Transverse colon (tissue), 4 donors: ENCODE data around the gene SDK1. TPM values are rescaled to one million over a fixed set of nuclear protein-coding genes. Genes with fewer than 3 reads are reported as not detected.

ENCODE experiments used
- DNase-seq: peaks from one replicate; pipeline ENCODE4 v3.0.0-alpha.2; 2019
- H3K27ac ChIP-seq, 4 donors: fragments of 200-600 bp; sonication (generic); 2 replicates each; pipeline ENCODE4 v1.5.1; 2016 to 2018; ENCODE audit warnings: inconsistent platforms in 4 of 4
- H3K27me3 ChIP-seq: fragments of 200-600 bp; sonication (generic); 2 replicates; pipeline ENCODE4 v1.5.1; 2017; ENCODE audit warnings: inconsistent platforms
- H3K36me3 ChIP-seq, 4 donors: fragments of 200-600 bp; sonication (generic); 2 replicates each; pipeline ENCODE4 v1.5.1; 2017 to 2019; ENCODE audit warnings: inconsistent platforms in 4 of 4
- H3K4me1 ChIP-seq, 4 donors: fragments of 200-600 bp; sonication (generic); 2 replicates each; pipeline ENCODE4 v1.5.1; 2017 to 2020; ENCODE audit warnings: inconsistent platforms in 4 of 4
- H3K4me3 ChIP-seq, 4 donors: fragments of 200-600 bp; sonication (generic); 1 replicate in 1 of 4; 2 replicates in 3 of 4; pipeline versions ENCODE4 v1.5.1 to v1.6.1; 2017 to 2019; ENCODE audit warnings: inconsistent platforms in 4 of 4
- H3K9me3 ChIP-seq, 2 donors: fragments of 200-600 bp; sonication (generic); 2 replicates each; pipeline ENCODE4 v1.5.1; 2017 to 2019; ENCODE audit warnings: inconsistent platforms in 2 of 2
- CTCF ChIP-seq, 5 experiments: fragments of 200-600 bp in 3 of 5; fragments of 450-650 bp in 2 of 5; sonication (generic) in 3 of 5; IDR thresholded peaks; 1 replicate in 2 of 5; 2 replicates in 3 of 5; pipeline ENCODE4 v1.5.1; 2016 to 2017; ENCODE audit warnings: antibody characterized with exemption in 5 of 5, inconsistent platforms in 3 of 5, mild to moderate bottlenecking in 2 of 5, moderate library complexity in 1 of 5
- EP300 ChIP-seq: sonication (generic); formaldehyde crosslinking; IDR thresholded peaks from one replicate; pipeline ENCODE4 v1.6.1; 2017; ENCODE audit warnings: antibody characterized with exemption, low read depth
- POLR2A ChIP-seq: fragments of 450-650 bp; IDR thresholded peaks from one replicate; pipeline ENCODE4 v1.6.1; 2016; ENCODE audit warnings: antibody characterized with exemption, mild to moderate bottlenecking, moderate library complexity
- POLR2AphosphoS5 ChIP-seq, 3 donors: sonication (generic); formaldehyde crosslinking; IDR thresholded peaks; one replicate each; pipeline ENCODE4 v1.6.1; 2016; ENCODE audit warnings: antibody characterized with exemption in 3 of 3
- WGBS, 2 donors: methylation state at CpG; one replicate each; pipeline ENCODE4 v1.1.5; 2018; ENCODE audit warnings: low coverage in 1 of 2; 5-methylcytosine and 5-hydroxymethylcytosine counted together
- in situ Hi-C, 4 donors: fragments of 200-750 bp; cut with MboI; loops; one replicate each; pipeline versions ENCODE4 v1.15.0 to v1.15.1; 2017; ENCODE audit warnings: low sequenced_read_pairs in 3 of 4, low pct_ligation_motif_present in 1 of 4, low pct_unique_long_range_greater_than_20kb in 1 of 4
- intact Hi-C: fragments of 100-400 bp; cut with DNase I; formaldehyde crosslinking; loops from one replicate; pipeline ENCODE4 v1.15.1; 2023; ENCODE audit warnings: low total_unique reads
- total RNA-seq, 4 donors: library from RNA; depleted of rRNA; stranded (reverse); fragments of >200 nt; gene quantifications; one replicate each; pipeline ENCODE4 v1.1.0, GENCODE V29; 2016

SDK1 gene
- total RNA-seq, 4 donors from 2014 or later = 4.0 to 8.6 (median 5.4) TPM

- H3K36me3 ChIP-seq = no peaks in the 10 kb centered on the region
- TF ChIP-seq CTCF (IDR thresholded peaks at IDR 0.05) = no peak
- TF ChIP-seq EP300 = no peak
- TF ChIP-seq POLR2AphosphoS5 (IDR thresholded peaks at IDR 0.05) = no peak
- TF ChIP-seq POLR2A = no peak
- H3K9me3 ChIP-seq = no peaks in the 10 kb centered on the region
- intact Hi-C loops = no loop called here
- no peak for DNase-seq
- H3K4me1 ChIP-seq = no peaks in the 10 kb centered on the region
- H3K27ac ChIP-seq = no peak overlapping the region
- 46 to 55% methylated on average over 7 to 10 of the region's 10 CpGs for WGBS, 2 donors
- in situ Hi-C loops = no loop called here
- no peaks in the 10 kb centered on the region for H3K27me3 ChIP-seq
- no peak overlapping the region for H3K4me3 ChIP-seq
These were observed 642.9 kb downstream of the SDK1 start for GRCh38 chr7:3943779-3944520.

GRCh38 chr7:3949242-3949640 lies 648.2 kb downstream of the SDK1 start:
- Histone ChIP-seq H3K27me3 (no peaks in the 10 kb centered on the region), H3K4me1 (no peaks in the 10 kb centered on the region), H3K36me3 (no peaks in the 10 kb centered on the region), H3K9me3 (no peaks in the 10 kb centered on the region), H3K27ac (no peak overlapping the region), H3K4me3 (no peak overlapping the region)
- DNase-seq = no peak
- in situ Hi-C loops (no loop called here), intact Hi-C loops (no loop called here)
- no peak for TF ChIP-seq POLR2A
- no peak for TF ChIP-seq CTCF (IDR thresholded peaks at IDR 0.05)
- no peak for TF ChIP-seq EP300
- no peak for TF ChIP-seq POLR2AphosphoS5 (IDR thresholded peaks at IDR 0.05)
- WGBS, 2 donors = 65 to 77% methylated on average over 14 to 16 of the region's 16 CpGs

- H3K27ac ChIP-seq = no peak overlapping the region
- intact Hi-C loops (no loop called here), in situ Hi-C loops (no loop called here)
- H3K9me3 ChIP-seq = no peaks in the 10 kb centered on the region
- DNase-seq = no peak
- no peak overlapping the region for H3K4me3 ChIP-seq
- no peak for TF ChIP-seq POLR2AphosphoS5 (IDR thresholded peaks at IDR 0.05)
- TF ChIP-seq CTCF (IDR thresholded peaks at IDR 0.05) = no peak
- no peak for TF ChIP-seq EP300
- no peak for TF ChIP-seq POLR2A
- no peaks in the 10 kb centered on the region for H3K4me1 ChIP-seq
- no peaks in the 10 kb centered on the region for H3K36me3 ChIP-seq
- 83 to 85% methylated on average over 5 of the region's 5 CpGs for WGBS, 2 donors
- H3K27me3 ChIP-seq = no peaks in the 10 kb centered on the region
These were observed 649.2 kb downstream of the SDK1 start for GRCh38 chr7:3950249-3950648.

GRCh38 chr7:3951316-3952055 lies 650.4 kb downstream of the SDK1 start:
- no peak for DNase-seq
- in situ Hi-C loops (no loop called here), intact Hi-C loops (no loop called here)
- TF ChIP-seq POLR2A (no peak), POLR2AphosphoS5 (IDR thresholded peaks at IDR 0.05) (no peak), CTCF (IDR thresholded peaks at IDR 0.05) (no peak), EP300 (no peak)
- no peaks in the 10 kb centered on the region for H3K9me3 ChIP-seq
- no peak overlapping the region for H3K27ac ChIP-seq
- no peaks in the 10 kb centered on the region for H3K4me1 ChIP-seq
- H3K27me3 ChIP-seq = no peaks in the 10 kb centered on the region
- H3K36me3 ChIP-seq = no peaks in the 10 kb centered on the region
- 86 to 97% methylated on average over 18 to 33 of the region's 33 CpGs for WGBS, 2 donors
- no peak overlapping the region for H3K4me3 ChIP-seq
